ENCODE data around the gene AMPD2.

DNA sequence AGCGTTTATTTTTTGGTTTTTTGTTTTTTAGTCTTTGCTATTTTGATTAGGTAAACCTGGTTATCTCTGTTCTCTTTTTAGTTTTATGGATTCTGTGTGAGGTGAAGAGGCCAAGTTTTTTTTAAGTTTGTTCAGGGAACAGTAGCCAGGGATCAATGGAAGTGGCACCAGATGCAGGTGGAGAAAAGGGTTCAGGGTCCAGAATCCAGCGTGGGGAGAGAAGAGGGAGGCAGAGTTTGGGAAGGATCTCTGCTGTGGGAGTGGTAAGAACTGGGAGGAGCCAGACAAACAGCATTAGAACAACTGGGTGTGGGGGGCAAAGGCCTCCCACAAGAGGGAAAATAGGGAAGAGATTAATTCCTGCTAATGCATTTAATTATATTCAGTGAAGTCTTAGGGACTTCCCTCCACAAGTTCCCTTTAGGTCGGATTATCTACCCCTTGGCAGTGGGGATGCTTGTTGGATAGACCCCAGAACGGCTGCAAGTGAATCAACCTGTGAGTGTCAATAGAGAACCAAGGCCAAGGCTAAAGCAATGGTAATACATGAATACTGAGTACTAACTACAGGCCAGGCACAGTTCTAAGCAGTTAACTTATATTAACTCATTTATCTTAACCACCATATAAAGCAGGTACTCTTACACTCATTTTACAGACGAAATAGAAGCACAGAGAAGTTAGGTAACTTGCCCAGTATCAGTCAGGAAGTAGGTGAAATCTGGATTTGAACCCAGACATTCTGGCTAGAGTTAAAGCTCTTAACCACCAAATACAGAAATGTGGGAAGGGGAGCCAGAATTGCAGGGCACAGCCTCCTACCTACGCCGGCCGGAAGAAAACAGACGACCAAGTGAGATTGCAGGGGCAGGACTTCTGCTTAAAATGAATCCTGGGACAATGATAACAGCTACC, 719 bp upstream of the AMPD2 start:
- TF ChIP-seq, protein P1, sequence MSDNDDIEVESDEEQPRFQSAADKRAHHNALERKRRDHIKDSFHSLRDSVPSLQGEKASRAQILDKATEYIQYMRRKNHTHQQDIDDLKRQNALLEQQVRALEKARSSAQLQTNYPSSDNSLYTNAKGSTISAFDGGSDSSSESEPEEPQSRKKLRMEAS (IDR thresholded peaks at IDR 0.05), result no peak
- TF ChIP-seq POLR2A (IDR thresholded peaks at IDR 0.05; ENCODE audit: borderline replicate concordance, extremely low read depth, insufficient read depth, insufficient read length) (no peak), JUND (IDR thresholded peaks at IDR 0.05) (no peak), SP1 (IDR thresholded peaks at IDR 0.05; ENCODE audit: low read depth) (no peak), CEBPB (IDR thresholded peaks at IDR 0.05; ENCODE audit: low read depth) (no peak), SRF (IDR thresholded peaks at IDR 0.05; ENCODE audit: low read depth) (no peak), EZH2 (IDR thresholded peaks at IDR 0.05) (no peak), POLR2AphosphoS5 (IDR thresholded peaks at IDR 0.05; ENCODE audit: low read depth, low read length) (no peak), TCF7L2 (IDR thresholded peaks at IDR 0.05; ENCODE audit: borderline replicate concordance, extremely low read depth, insufficient read depth, insufficient read length) (no peak)
- TF ChIP-seq, protein P2, sequence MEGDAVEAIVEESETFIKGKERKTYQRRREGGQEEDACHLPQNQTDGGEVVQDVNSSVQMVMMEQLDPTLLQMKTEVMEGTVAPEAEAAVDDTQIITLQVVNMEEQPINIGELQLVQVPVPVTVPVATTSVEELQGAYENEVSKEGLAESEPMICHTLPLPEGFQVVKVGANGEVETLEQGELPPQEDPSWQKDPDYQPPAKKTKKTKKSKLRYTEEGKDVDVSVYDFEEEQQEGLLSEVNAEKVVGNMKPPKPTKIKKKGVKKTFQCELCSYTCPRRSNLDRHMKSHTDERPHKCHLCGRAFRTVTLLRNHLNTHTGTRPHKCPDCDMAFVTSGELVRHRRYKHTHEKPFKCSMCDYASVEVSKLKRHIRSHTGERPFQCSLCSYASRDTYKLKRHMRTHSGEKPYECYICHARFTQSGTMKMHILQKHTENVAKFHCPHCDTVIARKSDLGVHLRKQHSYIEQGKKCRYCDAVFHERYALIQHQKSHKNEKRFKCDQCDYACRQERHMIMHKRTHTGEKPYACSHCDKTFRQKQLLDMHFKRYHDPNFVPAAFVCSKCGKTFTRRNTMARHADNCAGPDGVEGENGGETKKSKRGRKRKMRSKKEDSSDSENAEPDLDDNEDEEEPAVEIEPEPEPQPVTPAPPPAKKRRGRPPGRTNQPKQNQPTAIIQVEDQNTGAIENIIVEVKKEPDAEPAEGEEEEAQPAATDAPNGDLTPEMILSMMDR (IDR thresholded peaks at IDR 0.05 in 2 of 3, conservative IDR thresholded peaks at IDR 0.05 in 1 of 3; ENCODE audit: borderline replicate concordance in 1 of 3, insufficient read depth in 1 of 3, low read depth in 2 of 3, low read length in 2 of 3), result no peak
